A375 (cell line): ENCODE data around the gene GIMD1. TPM values are rescaled to one million over a fixed set of nuclear protein-coding genes. Genes with fewer than 3 reads are reported as not detected.

Source experiments
- total RNA-seq: library from RNA; depleted of rRNA; stranded (reverse); fragments of >200 nt; shearing (Covaris generic); gene quantifications from 2 replicates; pipeline ENCODE4 v1.2.3, GENCODE V29; 2014; rRNA removed

The GIMD1 gene
- total RNA-seq = not detected in 2 replicates

GRCh38 chr4:106368678-106369077 is at the start of gene GIMD1:
Gene GIMD1 (minus strand): TSS chr4:106368778. CDS start chr4:106367435, 1,343 bp downstream.

GRCh38 chr4:106315968-106316772 is 52.4 kb downstream of the GIMD1 start, which contains the start of the genes AIMP1 and TBCK:
Gene AIMP1 (plus strand): TSS chr4:106316550. CDS start chr4:106325010, 8,460 bp downstream.
Gene TBCK (minus strand): TSS chr4:106316209. CDS start chr4:106308960, 7,249 bp downstream.

Other genes with a start within 250 kb of the GIMD1 start
- gene TBCK, start 52.6 kb downstream of the GIMD1 start, total RNA-seq = 11.6 and 17.0 TPM in 2 replicates
- gene AIMP1, start 52.2 kb downstream of the GIMD1 start, total RNA-seq = 28.6 and 34.4 TPM in 2 replicates